Measurements from ENCODE around the gene FAM227B. TPM values are rescaled to one million over a fixed set of nuclear protein-coding genes. Genes with fewer than 3 reads are reported as not detected.

The FAM227B gene
- total and polyA plus RNA-seq, 10 donors: 4.1 to 7.5 (median 5.2) TPM

- H3K36me3 ChIP-seq: no peaks in the 10 kb centered on the region
- 70 to 93% (median 87%) methylated on average over 1 of the region's 1 CpG for WGBS, 5 donors
- no peak overlapping the region for H3K4me3 ChIP-seq
These were observed 36.1 kb upstream of the FAM227B start for GRCh38 chr15:49656734-49657133.

GRCh38 chr15:49652922-49653321, 32.3 kb upstream of the FAM227B start:
- H3K36me3 ChIP-seq: no peaks in the 10 kb centered on the region
- intact Hi-C loops (cut with DNase I; ENCODE audit: low total_unique reads): no loop called here
- H3K4me3 ChIP-seq: no peak overlapping the region
- DNase-seq: no peak
- no peaks in the 10 kb centered on the region for H3K4me1 ChIP-seq
- H3K27ac ChIP-seq: no peak overlapping the region
- TF ChIP-seq POLR2AphosphoS5 (IDR thresholded peaks at IDR 0.05): no peak
- TF ChIP-seq POLR2A (IDR thresholded peaks at IDR 0.05): no peak
- no peak for TF ChIP-seq CTCF (IDR thresholded peaks at IDR 0.05 in 8 of 11, conservative IDR thresholded peaks at IDR 0.05 in 3 of 11)
- H3K27me3 ChIP-seq (replicated peaks in 1 of 7): no peaks in the 10 kb centered on the region
- 50 to 100% (median 100%) methylated on average over 1 of the region's 1 CpG for WGBS, 5 donors
- H3K9me3 ChIP-seq: peaks cover 0 to 40% (median 27%) of the 10 kb centered on the region in 8 donors

More at GRCh38 chr15:49656734-49657133, 36.1 kb upstream of the FAM227B start:
- Histone ChIP-seq H3K27me3 (replicated peaks in 1 of 7) (no peaks in the 10 kb centered on the region), H3K9me3 (peaks cover 0 to 41% (median 27%) of the 10 kb centered on the region in 8 donors), H3K27ac (no peak overlapping the region), H3K4me1 (no peaks in the 10 kb centered on the region)
- no peak for DNase-seq
- TF ChIP-seq CTCF (IDR thresholded peaks at IDR 0.05 in 8 of 11, conservative IDR thresholded peaks at IDR 0.05 in 3 of 11) (no peak), POLR2A (IDR thresholded peaks at IDR 0.05) (no peak)
- intact Hi-C loops (cut with DNase I; ENCODE audit: low total_unique reads): no loop called here

DNA sequence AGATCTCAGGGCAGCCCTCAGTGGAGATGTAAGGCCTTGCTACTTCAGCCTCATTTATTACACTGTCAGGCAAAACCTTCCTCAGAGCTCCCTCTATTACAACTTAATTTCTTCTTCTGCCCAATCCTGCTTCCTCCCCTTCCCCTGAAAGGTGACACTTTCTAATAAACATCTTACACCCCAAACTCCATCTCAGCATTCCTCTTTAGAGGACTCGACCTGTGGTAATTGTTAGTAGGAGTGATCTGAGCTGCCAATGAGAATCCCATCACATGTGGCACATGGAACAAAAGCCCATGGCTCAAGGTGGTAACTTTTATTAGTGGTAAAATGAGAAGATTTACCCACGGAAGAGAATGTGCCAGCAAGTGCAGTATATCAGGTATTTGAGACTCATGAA, 30.1 kb upstream of the FAM227B start:
- WGBS, 5 donors: 67 to 79% (median 73%) methylated on average over 2 of the region's 2 CpGs
- intact Hi-C loops (cut with DNase I; ENCODE audit: low total_unique reads): no loop called here
- Histone ChIP-seq H3K9me3 (peaks cover 0 to 37% (median 25%) of the 10 kb centered on the region in 8 donors), H3K4me1 (no peaks in the 10 kb centered on the region), H3K27ac (no peak overlapping the region), H3K36me3 (peaks cover 0 to 7% (median 0%) of the 10 kb centered on the region in 6 donors), H3K4me3 (no peak overlapping the region), H3K27me3 (replicated peaks in 1 of 7) (no peaks in the 10 kb centered on the region)
- DNase-seq: no peak
- TF ChIP-seq POLR2A (IDR thresholded peaks at IDR 0.05) (no peak), POLR2AphosphoS5 (IDR thresholded peaks at IDR 0.05) (no peak), CTCF (IDR thresholded peaks at IDR 0.05 in 8 of 11, conservative IDR thresholded peaks at IDR 0.05 in 3 of 11) (no peak)

DNA sequence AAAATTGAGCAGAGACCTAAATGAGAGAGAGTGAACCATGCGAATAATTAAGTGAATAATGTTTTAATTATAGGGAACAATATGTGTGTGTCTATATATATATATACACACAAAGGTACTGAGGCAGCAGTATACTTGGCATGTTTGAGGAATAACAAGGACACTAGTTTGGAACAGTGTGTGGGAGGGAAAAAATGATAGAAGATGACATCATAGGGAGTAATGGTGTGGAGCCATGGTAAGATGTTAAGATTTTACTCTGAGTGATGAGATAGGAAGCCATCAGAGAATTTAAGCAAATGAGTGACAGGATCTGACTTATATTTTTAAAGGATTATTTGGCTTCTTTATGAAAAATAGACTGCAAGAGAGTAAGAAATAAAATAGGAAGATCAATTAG, 29.4 kb upstream of the FAM227B start:
- no peak overlapping the region for H3K4me3 ChIP-seq
- TF ChIP-seq POLR2AphosphoS5 (IDR thresholded peaks at IDR 0.05) (no peak), CTCF (IDR thresholded peaks at IDR 0.05 in 8 of 11, conservative IDR thresholded peaks at IDR 0.05 in 3 of 11) (no peak), POLR2A (IDR thresholded peaks at IDR 0.05) (no peak)
- DNase-seq: no peak
- no peak overlapping the region for H3K27ac ChIP-seq
- H3K4me1 ChIP-seq: no peaks in the 10 kb centered on the region
- peaks cover 0 to 36% (median 25%) of the 10 kb centered on the region in 8 donors for H3K9me3 ChIP-seq
- intact Hi-C loops (cut with DNase I; ENCODE audit: low total_unique reads): no loop called here
- WGBS, 5 donors: 98 to 100% (median 98%) methylated on average over 1 of the region's 1 CpG
- H3K27me3 ChIP-seq (replicated peaks in 1 of 7): no peaks in the 10 kb centered on the region
- peaks cover 0 to 10% (median 0%) of the 10 kb centered on the region in 6 donors for H3K36me3 ChIP-seq

Measured in spleen (tissue), 11 donors.